Fibroblast of the aortic adventitia (primary cell): ENCODE results near the gene TAMALIN. TPM values are rescaled to one million over a fixed set of nuclear protein-coding genes. Genes with fewer than 3 reads are reported as not detected.

Experiments
- DNase-seq: peaks from one replicate; pipeline ENCODE4 v3.0.0-alpha.2; 2010; ENCODE audit warnings: low read depth
- H3K4me3 ChIP-seq: 2 replicates; pipeline ENCODE4 v1.5.1; 2011; ENCODE audit warnings: low read depth, mild to moderate bottlenecking, control low read depth, low read length, moderate library complexity
- CTCF ChIP-seq: IDR thresholded peaks from 2 replicates; pipeline ENCODE4 v1.5.1; 2011; ENCODE audit warnings: mild to moderate bottlenecking, low read length, control low read depth, inconsistent platforms; ENCODE audit not compliant: insufficient read depth
- total RNA-seq: library from RNA; depleted of rRNA; stranded (reverse); fragments of >200 nt; gene quantifications from 2 replicates; pipeline ENCODE4 v1.2.3, GENCODE V29; 2012; ENCODE audit warnings: low replicate concordance

Gene TAMALIN
- total RNA-seq, 1 donor: 7.3 TPM

DNA sequence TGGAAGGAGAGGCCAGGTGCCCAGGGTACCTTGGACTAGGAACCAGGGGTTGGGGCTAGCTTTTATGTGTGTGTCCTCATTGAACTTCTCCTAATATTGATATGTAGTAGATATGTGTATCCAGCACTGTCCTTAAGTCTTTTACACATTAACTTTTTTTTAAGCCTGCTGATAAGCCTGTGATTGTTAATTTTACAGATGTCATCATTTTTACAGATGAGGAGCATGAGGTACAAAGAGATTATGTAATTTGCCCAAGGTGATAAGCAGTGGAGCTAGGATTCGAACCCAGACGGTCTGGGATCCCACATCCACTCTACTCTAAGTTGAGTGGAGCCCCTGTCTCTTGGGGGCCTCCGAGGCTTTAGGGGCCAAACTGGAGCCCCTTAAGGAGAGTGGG is 34.3 kb downstream of the TAMALIN start:
- no peak overlapping the region for H3K4me3 ChIP-seq
- DNase-seq: no peak
- no peak for TF ChIP-seq CTCF

GRCh38 chr12:52041695-52042123 is 35.0 kb downstream of the TAMALIN start:
- peak; percentile 9 for TF ChIP-seq CTCF
- peak; percentile 70 for DNase-seq
- H3K4me3 ChIP-seq: no peak overlapping the region

DNA sequence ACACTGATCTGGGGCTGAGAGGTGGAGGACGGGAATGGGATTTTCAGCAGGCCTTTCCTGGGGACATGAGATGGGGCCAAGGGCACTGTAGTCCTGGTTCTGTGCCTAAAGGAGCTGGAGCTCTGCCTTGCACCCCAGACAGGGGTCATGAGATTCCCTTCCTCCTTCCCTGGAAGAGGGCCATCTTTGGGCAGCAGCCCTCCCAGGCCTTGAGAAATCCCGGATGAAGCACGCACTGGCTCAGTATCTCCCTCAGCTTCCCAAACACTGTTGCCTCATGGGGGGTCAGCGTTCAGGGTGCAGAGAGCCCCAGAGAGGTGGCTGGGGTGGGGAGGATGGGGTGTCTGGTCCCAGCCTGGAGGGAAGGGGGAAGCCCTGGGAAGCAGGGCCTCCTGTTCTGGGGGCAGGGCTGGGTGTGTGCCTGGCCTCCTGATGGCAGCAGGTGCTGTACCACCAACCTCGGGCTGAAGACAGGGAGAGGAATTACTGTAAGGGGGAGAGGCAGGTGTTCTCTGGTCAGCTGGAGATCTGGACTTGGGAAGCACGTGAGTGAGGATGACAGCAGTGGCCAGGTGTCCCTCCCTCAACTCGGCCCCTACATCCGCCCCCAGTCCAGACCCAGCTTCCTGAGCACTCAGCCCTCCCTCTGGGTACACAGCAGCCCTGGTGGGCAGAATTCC is 36.1 kb downstream of the TAMALIN start:
- no peak for DNase-seq
- H3K4me3 ChIP-seq: no peak overlapping the region
- TF ChIP-seq CTCF: no peak

DNA sequence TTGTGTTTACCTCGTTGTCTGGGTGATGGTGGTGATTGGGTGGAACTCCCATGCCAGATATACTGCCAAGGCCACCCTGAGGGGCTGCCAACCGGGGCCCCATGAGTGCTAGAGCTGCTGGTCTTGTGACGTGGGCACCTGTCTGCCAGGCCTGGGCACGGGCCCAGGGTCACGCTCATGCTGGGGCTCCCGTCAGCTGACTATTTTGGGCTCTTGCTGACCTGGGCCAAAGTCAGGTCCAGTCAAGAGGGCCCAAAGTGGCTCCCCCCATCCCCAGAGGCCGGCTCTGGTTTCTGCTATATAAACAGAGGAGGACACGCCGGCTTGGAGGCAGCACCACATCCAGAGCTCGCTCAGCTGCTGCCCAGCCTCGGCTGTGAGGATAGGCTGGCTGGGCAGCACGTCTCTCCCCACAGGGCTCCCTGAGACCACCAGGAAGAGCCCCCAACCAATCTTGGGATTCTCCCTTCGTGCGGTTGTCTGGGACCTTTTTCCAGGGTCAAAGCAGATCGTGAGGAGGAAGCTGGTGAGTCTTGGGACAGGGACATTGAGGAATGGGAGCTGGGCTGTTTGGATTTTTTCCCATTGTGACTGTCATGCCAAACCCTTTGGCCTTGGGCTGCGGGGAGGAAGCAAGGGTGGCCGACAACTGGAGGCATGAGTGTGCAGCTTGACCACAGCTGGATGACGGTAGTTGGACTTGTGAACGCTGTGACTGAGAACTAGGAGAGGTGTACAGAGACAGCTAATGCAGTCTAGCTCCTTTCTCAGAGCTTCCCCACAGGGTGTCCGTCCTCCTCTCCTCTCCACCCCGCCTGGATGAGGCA is 36.9 kb downstream of the TAMALIN start:
- no peak overlapping the region for H3K4me3 ChIP-seq
- TF ChIP-seq CTCF: no peak
- peak; percentile 68 for DNase-seq

GRCh38 chr12:52044292-52044983 is 37.7 kb downstream of the TAMALIN start:
- no peak overlapping the region for H3K4me3 ChIP-seq
- no peak for TF ChIP-seq CTCF
- peak; percentile 99 for DNase-seq

DNA sequence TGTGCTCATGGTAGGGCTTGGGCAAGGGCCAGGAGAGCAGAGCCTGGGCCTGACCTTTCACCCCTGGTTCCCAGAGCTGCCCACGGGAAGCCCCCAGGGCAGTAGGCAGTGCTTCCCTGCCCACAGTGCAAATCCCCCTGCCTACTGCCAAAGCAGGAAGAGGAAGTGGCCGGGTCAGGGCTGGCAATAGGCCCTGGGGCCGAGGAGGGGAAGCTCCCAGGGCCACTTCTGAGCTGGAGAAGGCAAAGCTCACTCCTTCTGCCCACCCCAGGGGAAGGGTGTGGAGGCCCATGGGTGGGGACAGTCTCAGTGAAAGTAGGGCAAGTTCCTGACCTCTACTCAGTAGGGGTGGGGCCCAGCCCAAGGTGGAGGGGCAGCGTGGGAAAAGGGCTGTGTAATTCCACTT is 39.1 kb downstream of the TAMALIN start:
- no peak for DNase-seq
- no peak for TF ChIP-seq CTCF

More for the DNA sequence above, 39.1 kb downstream of the TAMALIN start:
- H3K4me3 ChIP-seq: no peak overlapping the region
